Hematopoietic multipotent progenitor cell treated with erythropoietin and hydrocortisone succinate and interleukin-3 and kit ligand, for 17 days (in vitro differentiated cells): ENCODE measurements around the gene NRXN3.

Experiments
- DNase-seq: peaks from one replicate; pipeline ENCODE4 v3.0.0-alpha.2; 2015; ENCODE audit warnings: low spot score

The NRXN3 gene

DNA sequence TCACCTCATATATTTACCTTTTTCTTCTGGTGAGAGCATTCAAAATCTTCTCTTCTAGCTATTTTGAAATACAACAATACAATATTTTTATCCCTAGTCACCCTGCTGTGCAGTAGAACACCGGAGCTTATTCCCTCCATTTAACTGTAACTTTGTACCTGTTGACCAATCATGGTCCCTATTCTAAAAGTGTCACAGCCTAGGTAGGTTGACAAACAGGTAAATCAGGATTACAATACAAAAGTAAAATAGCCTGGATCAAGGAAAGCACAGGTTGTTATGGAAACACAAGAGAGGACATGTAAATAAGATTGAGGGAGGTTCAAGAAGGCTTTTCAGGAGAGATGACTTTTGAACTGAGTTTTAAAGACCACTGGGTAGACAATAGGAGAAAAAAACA, 1370.2 kb downstream of the NRXN3 start:
- no peak for DNase-seq

DNA sequence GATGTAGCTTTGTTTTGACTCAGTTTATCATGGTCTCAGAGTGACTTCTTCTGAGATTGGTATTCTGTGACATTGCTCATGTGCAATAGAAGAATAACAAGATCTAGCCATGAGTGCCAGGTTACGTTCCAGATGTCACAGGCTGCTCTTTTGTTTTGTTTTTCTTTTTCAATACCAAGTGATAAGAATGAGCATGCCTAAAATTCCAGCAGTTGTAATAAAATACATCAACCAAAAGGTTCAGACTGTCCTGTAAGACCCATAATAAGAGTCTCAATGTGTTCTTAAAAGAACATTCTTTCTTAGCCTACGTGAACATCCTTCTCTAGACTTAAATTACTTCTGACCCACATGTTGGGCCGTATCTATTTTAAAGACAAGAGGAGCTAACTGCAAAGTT, 1371.9 kb downstream of the NRXN3 start:
- no peak for DNase-seq

DNA sequence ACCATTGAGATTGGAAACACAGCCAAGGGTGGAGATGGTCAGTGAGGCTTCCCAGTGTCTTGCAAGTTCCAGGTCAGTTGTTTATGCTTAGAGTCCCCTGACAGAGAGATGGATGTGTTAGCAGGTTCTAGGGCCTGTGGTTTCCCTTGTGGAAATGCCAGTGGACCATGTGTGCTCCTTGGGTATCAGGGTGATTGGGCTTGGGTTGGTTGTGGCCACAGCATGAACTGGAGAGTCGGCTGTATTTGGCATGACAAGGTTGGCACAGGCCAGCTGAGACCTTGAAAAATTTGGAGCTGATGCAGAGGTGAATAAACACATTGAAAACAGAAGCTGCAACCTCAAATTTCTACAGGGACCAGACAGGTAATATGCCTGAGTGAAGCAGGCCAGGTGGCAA, 1373.2 kb downstream of the NRXN3 start:
- no peak for DNase-seq

DNA sequence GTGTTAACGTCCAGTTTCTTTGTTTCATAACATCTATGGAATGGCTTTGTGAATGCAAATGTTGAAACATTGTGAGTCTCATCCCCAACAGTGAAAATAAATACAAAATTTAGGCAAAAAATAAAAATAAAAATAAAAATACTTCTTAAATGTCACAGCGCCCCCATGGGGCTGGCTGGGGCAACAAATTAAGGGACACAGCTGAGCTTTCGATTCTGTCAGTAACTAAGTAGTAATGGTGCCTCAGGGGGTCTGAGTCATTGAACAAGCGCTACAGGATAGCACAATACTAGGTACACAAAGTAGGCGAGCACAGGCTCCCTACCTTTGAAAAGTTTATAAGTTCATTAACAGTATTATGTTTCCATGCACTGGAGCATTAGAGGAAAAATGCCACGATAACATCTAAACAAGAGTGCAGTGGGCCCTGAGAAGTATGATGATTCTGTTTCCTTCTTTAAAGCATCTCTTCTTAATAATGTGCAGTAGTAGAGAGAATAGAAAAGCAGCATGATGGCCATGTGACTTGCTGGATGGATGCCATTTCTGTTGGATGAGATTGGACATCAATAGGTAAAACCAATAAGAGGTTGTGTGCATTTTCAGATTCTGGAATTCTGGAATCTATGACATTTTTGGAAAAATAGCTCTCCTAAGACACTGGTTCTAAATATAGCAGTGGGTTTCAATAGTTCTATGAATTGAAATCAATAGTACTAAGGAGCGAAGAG, 1374.0 kb downstream of the NRXN3 start:
- no peak for DNase-seq

DNA sequence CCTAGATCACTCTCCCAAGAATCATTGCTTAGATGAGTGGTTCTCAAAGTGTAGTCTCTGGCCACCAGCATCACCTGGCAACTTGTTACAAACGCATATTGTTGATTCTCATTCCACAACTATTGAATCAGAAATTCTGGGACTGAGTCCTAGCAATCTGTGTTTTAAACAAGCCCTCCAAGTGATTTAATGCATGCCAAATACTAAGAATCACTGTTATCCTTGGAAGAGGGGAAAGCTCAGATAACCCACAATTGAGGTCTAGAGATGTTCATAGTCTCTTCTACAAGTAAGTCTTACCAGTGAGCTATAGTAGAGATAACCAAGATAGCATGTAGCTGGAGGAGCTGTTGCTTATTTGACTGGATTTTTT, 1374.5 kb downstream of the NRXN3 start:
- DNase-seq, result no peak

DNA sequence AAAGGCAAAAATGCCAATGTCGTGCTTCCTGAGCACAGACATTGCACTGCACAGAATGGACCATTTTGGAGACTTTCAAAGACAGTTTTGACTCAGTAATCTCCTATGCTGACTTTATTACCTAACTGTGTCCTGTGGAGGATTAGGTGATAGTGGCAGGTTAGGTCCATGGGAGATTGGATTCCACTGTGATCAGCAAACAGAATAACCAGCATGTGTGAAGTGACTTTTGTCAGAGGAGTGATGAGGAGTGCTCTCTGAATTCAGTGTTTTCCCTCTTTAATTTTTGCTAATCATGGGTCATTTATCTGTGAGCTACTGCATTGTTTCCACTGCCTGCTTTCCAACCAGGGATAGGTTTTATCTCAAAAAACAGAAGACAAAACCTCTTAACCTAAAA, 1378.7 kb downstream of the NRXN3 start:
- no peak for DNase-seq

DNA sequence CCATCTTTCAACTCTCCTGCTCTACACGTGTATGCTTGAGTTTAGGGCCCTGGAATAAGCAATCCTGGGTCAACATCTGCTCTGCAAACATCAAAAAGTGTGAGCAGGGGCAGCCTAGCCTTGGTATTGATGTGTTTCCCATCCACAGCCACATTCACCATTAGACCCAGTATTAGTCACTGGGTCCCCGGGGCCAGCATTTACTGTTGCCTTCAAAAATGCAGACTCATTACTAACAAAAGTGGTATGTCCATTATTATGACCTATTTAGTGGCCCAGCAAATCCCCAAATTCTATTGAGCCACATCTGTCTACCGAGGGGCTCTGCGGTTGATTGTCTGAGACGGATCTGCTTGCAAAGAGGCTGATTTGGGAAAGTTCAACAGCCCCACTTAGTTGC, 1379.3 kb downstream of the NRXN3 start:
- no peak for DNase-seq

DNA sequence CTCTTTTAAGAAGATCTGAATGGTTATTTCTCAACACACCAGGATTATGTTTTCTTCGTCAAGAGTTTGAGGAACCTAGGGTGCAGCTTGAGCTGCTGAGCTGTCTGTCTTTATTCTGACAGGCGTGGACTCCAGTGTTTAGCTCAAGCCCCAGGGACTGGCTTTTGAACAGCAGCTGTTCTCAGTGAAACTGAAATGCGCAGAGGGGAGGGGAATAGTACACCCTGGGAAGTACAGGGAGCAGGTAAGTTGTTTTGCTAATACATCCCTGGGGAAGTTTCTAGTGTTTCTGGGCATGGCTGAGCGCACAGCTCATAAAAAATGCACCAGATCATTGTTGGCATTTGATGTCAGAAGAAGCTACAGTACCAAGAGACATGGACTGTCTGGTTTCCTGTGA, 1381.3 kb downstream of the NRXN3 start:
- DNase-seq, result no peak

DNA sequence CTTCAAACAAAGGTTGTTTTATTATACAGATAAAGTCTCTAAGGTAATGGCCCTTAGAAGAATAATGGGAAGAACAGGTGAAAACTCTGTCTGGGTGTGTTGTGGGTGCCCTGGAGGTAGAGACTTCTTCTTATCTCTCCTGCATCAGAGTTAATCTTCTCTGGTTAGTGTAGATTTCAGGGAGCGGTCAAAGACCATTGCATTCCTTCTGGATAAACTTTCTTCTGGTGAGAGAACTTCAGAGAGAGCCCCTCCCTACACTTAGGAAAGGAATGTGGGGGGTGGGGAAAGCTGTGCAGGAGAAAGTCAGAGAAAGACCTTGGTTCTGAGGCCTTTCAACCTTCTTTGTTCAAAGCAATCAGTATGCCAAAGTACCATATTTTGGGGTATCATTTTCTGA, 1382.6 kb downstream of the NRXN3 start:
- DNase-seq, result no peak

DNA sequence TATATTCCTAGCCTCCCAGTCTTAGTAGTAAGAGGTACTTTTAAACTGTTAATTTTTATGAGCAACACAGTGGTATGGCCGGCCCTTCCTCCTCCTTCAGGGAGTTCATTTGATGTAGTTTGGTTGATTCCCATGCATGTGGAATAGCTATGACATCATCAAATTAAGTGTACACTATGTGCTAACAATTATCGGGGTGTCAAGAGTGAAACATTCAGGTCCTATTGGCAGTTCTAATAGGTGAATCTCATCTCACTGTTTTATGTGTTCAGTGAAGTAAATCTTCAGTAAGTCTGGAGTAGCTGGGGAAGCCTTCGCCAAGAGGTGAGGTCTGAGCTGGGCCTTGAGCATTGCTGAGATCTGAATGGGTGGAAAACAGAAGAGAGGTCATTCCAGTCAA, 1384.6 kb downstream of the NRXN3 start:
- no peak for DNase-seq

DNA sequence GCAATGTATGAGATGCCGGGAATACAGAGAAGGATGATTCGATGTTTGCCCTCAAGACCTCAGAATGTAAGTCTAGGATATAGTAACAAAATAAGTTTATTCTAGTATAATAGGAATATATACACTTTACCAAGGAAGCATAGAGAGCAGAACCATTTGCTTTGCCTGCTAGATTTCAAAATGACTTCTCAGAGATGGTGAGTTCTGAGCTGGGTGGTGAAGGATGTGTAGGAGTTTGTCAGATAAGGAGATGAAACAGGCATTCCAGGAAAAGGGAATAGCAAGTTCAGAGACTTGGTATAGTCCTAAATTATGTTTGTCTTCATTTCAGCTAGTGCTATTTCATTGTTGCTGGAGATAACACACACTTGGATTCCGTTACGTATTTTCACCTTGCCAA, 1385.3 kb downstream of the NRXN3 start:
- no peak for DNase-seq

DNA sequence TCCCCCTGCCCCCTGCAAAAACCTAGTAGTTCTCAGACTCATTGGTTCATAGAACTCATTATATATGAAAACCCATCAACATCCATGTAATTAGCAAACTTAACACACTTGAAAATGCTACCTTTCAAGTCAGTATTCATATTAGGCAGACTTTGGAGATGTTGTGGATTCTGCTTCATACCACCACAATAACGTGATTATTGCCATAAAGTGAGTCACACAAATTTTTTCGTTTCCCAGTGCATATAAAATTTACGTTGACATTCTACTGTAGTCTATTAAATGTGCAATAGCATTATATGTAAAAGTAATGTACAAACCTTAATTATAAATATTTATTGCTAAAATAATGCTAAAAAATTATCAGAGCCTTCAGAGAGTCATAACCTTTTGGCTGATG, 1387.1 kb downstream of the NRXN3 start:
- DNase-seq, result no peak

DNA sequence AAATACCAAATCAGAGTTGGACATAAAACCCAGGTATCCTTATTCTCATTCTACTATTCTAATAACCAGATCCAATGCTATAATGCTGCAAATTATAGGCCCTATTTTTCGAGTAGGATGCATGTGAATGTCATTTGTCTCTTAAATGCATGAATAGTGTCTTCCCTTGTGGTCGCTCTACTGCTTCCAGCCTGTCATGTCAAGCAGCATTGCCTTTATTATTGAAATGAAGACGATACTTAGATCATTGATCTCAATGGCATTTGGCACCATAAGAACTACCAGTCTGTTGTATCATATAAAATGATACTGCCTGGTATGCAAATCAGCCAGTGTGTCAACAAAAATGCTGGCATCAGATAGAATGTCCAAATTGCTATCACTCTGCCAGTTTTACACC, 1392.0 kb downstream of the NRXN3 start:
- no peak for DNase-seq

DNA sequence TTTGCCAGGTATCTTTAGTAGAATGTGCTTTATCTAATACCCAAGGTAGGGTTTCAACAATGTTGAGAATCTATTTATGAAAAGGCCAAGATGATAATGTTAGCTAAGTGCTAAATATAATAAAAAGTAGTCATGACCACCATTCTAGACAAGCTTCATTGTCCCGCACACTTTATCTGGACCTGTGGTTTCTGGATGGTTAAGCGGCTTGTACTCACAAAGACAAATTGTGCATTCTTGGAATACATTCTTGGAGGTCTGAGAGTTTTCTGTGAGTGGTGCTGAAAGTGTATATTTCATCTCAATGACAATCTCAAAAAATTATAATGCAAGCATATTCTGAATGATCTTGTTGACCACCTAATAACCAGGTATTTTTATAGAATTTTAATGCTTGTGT, 1394.2 kb downstream of the NRXN3 start:
- no peak for DNase-seq

DNA sequence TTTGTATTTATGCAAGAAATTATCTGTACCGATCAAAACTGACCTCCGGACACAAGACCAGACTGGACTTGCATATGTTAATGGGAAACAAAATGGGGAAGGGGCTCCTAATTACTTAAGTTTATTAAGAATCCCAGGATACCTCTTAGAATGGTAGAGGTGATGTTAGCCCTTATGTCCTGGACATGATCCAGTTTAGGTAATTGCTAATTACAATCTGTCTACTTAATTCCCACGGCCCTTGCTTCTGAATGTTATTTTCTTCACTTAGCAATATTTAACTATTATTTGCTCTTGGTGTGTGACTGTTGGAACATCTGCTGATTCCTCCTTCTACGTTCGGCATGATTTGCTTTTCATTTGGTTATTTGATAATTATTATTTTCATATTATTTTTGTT, 1397.1 kb downstream of the NRXN3 start:
- no peak for DNase-seq

DNA sequence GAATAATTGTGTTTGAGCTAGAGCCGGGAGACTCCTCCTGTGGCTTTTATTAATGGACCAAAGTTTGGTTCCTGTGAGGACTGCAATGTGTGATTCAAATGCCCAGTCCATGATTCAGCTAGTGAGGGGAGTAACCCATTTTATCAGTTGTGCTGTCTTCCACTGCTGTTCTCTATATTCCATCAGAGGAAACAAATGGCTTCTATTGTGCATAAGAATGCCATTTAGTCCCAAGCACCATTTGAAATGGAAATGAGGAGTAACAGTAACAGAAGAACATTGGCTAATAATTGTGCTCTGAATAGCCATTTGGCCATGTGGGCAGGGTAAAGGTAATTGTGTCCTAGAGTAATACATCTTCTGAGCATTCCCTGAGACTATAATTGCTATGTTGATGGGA, 1398.4 kb downstream of the NRXN3 start:
- no peak for DNase-seq

DNA sequence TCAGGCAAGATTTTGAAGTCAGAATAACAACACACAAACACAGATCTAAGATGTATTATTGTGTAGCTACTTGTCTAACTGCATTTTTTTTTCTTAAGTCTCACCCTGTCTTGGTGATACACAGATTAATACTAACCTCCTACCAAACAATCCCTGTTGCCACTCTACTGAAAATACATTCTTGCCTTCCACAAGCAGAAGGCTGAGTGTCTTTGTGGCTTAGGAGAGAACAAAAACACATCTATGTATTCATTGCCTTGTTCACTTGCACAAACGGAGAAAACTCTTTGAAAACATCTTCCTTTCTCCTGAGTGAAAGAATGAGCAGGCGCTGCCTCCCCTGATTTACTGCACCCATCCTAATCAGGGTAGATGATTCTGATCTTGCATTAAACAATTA, 1398.9 kb downstream of the NRXN3 start:
- DNase-seq, result no peak

DNA sequence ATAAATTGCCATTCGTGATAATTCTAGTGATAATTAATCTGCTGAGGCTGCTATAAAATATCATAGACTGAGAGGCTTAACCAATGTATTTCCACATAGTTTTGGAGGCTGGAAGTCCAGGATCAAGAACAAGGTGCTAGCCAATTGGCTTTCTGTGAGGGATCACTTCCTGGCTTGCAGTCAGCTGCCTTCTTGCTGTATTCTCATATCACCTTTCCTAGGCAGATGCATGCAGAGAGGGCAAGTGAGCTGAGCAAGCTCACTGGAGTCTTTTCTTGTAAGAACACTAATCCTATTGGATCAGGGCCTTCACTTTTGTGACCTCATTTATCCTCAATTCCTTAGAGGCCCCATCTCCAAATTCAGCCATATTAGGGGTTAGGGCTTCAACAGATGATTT, 1400.5 kb downstream of the NRXN3 start:
- no peak for DNase-seq

DNA sequence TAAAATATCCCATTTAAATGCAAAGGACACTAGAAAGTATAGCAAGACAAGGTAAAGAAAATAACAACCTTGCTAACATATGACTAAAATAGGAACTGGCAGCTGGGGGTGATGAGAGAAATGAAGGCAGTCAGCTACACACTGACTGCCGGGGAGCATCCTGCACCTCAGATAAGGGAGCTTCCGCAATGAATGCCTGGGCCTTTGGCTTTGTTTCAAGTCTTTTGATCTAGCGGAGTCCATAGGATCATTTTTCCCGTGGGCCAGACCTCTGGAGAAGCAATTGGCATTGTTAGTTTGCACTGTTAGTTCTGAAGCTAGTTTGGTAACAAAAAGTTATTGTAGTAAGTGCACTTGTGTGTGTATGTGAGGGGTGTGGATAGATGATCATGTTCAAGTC, 1401.2 kb downstream of the NRXN3 start:
- DNase-seq, result no peak

DNA sequence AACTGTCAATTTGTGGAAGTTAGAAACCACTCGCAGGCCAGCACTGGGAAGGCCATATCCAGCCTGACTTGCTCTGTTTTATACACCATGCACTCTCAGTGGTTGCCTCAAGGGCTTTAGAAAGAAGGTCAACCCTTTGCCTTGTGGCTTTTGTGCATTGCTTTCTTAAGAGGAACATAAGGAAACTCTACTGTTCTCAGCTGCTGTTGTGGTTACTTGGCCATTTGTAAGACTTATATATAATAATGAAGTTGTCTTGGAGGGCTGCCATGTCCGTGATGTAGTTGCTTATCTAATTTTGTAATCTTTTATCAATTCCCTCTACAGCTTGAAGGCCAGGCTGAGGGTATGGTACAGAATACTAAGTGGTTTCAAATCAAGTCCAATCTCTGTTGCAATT, 1403.3 kb downstream of the NRXN3 start:
- no peak for DNase-seq

DNA sequence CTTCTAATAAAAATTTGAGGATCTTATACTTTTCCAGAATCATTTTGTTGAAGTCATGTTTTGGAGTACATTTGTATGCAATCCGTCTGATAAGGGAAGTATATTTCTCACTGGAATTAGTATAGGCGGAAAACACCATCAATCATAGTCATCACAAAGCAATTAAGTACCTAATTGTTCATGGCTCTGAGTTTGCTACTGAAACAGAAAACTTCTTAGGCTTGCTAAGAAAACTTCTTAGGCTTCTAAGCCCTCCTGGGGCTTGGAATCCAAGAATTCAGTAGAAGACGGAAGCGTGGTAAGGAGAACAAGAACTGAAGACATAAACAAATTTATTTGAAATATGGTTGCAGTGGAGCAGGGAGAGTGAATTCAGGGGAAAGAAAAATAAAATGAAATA, 1404.9 kb downstream of the NRXN3 start:
- no peak for DNase-seq

DNA sequence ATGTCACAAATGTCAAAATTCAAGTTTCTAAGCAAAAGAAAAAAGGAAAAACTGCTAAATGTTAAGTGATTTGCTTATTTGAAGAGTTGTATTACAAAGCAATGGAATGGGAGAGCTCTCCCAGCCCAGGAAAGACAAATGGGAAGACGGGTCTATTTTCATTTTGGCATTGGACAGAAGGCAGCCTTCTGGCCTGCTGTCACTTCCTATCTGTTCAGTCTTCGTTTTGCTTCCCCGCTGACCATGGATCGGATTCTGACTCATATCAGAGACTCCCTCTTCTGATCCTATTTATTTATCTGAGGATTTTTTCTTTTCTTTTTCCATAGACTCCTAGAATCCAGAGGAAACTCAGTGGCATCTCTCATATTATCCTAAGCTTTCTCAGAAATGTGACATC, 1406.3 kb downstream of the NRXN3 start:
- DNase-seq, result no peak

DNA sequence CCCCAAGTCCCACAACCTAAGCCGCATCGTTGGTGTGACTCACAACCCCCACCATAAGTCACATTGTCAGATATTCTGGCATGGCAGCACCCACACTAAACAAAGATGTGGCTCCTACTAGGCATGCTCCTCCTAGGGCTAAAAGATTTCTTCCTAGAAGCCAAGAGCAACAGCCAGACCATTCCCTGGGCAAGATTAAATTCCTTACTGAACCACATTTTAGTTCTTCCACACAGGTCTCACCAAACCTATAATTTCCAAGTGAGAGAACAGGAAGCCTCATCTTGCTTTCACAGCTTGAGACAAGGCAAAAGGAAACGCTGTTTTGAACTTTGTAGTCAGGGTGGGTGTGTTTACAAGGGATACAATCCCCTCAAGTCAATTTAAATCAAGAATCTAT, 1408.3 kb downstream of the NRXN3 start:
- DNase-seq, result no peak

DNA sequence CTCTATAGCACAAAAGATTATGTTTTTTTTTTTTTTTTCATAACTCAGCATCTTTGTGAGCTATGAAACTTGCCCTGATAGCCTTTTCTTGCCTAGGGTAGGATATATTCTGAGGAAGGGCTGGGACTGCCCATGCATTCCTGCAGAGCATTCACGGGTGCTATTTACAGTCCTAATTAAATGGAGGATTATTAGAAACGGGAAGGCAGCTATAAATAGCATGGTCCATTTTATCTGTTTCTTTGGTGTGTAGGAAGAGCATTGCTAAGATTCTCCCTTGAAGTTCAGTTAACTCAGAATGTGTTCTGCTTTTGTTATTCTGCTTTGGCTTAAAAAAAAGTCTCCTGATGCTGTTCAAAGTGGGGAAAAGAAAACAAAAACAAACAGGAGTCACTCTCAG, 1410.2 kb downstream of the NRXN3 start:
- DNase-seq, result no peak

DNA sequence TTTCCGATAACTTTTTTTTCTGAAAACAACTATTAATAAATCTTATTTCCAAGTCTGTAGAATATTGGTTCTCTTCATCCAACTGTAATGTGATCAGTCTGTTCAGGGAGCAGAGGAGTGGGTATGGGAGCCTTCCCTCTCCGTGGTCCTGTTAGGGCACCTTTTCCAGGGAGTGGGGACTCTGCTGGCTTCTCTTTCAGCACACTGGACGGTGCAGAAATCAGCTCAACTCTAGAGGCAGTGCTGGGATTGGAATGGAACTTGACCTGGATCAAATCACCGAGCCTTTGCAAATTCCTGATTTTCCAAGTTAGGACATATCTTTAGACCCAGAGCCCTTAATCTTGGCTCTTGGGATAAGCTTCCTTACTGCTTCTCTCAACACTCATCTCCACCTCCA, 1410.7 kb downstream of the NRXN3 start:
- DNase-seq, result no peak
